Skeletal muscle tissue (tissue), 4 donors: ENCODE data around the gene DNAJA3. TPM values are rescaled to one million over a fixed set of nuclear protein-coding genes. Genes with fewer than 3 reads are reported as not detected.

Experiments
- H3K27ac ChIP-seq: one replicate; pipeline ENCODE4 v1.7.0; 2013; ENCODE audit warnings: mild to moderate bottlenecking, low read depth, low read length, inconsistent platforms
- H3K27me3 ChIP-seq, 3 donors: one replicate each; pipeline ENCODE4 v1.7.0; 2013; ENCODE audit warnings: low read length in 3 of 3; ENCODE audit not compliant: control insufficient read depth in 3 of 3, insufficient read depth in 3 of 3
- H3K36me3 ChIP-seq, 3 donors: one replicate each; pipeline ENCODE4 v1.7.0; 2013; ENCODE audit warnings: low read length in 3 of 3; ENCODE audit not compliant: control insufficient read depth in 3 of 3, insufficient read depth in 3 of 3
- H3K4me1 ChIP-seq, 3 donors: one replicate each; pipeline ENCODE4 v1.7.0; 2013; ENCODE audit warnings: low read length in 3 of 3, mild to moderate bottlenecking in 3 of 3; ENCODE audit not compliant: control insufficient read depth in 3 of 3, insufficient read depth in 3 of 3
- H3K4me3 ChIP-seq, 3 donors: one replicate each; pipeline ENCODE4 v1.7.0; 2013; ENCODE audit warnings: low read length in 3 of 3
- H3K9ac ChIP-seq, 3 donors: one replicate each; pipeline ENCODE4 v1.7.0; 2013; ENCODE audit warnings: low read length in 3 of 3, mild to moderate bottlenecking in 3 of 3, moderate library complexity in 2 of 3, low read depth in 1 of 3
- H3K9me3 ChIP-seq, 3 donors: one replicate each; pipeline ENCODE4 v1.7.0; 2013; ENCODE audit warnings: low read length in 3 of 3; ENCODE audit not compliant: control insufficient read depth in 3 of 3
- total RNA-seq: library from RNA; depleted of rRNA; stranded (reverse); fragments of >200 nt; gene quantifications from one replicate; pipeline ENCODE4 v1.2.3, GENCODE V29; 2014
- donor health status: Osteomylitis.

The DNAJA3 gene
- total RNA-seq, 1 donor from 2014 or later = 35.5 TPM

DNA sequence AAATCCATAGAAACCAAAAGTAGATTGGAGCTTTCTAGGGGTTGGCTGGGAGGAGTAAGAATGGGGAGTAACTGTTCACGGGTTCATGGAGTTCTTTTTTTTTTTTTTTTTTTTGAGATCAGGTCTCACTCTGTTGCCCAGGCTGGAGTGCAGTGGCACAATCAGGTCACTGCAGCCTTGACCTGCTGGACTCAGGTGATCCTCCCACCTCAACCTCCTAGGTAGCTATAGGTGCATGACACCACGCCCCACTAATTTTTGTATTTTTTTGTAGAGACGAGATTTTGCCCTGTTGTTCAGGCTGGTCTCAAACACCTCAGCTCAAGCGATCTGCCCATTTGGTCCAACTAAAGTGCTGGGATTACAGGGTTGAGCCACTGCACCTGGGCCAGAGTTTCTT lies 47.2 kb downstream of the DNAJA3 start:
- Histone ChIP-seq H3K27me3 (peaks cover 0 to 3% (median 0%) of the 10 kb centered on the region in 3 donors), H3K4me1 (peaks cover 6 to 9% (median 8%) of the 10 kb centered on the region in 3 donors), H3K9me3 (no peaks in the 10 kb centered on the region), H3K27ac (no peak overlapping the region), H3K36me3 (peaks cover 2 to 6% (median 4%) of the 10 kb centered on the region in 3 donors), H3K9ac (no peak overlapping the region), H3K4me3 (no peak overlapping the region)

DNA sequence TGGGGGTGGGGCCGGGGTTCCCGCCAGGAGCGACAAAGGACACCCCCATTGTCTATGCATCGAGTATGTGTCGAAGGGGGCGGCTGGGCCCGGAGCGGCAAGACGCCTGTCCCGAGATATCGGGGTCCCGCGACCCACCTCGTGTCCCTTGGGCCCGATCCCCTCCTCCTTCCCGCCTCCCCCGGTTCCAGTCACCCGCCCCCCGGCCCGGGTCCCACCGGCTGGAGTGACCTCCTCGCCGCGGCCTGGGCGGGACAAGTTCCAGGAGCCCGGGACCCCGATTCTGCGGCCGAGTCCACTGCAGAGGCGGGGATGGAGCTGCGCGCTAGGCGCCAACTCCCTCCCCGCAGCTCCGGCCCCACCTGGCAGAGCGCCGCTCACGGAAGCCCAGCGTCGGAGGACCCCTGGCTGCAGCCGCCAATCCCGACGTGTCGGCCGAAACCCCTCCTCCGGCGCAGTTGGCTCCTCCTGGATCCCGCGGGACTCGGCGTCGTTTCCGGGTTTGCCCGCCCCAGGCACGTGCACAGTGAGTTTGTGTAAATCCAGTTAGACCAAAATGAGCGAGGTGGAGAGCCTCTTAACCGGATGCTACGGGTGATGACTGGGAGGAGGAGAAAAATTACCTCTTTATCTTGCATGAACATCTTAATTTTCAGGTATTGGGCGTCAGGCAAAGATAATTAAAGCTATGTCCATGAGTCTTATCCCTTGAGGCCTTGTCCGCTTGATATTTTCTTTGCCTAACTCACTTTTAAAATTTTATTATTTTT lies 48.7 kb downstream of the DNAJA3 start, which contains the start of gene NMRAL1:
TSS of gene NMRAL1 (minus strand) at position 434 of the 770 bp plus-strand sequence. CDS start 493 bp downstream, outside the sequence.
- Histone ChIP-seq H3K27me3 (peaks cover 0 to 3% (median 0%) of the 10 kb centered on the region in 3 donors), H3K9me3 (no peaks in the 10 kb centered on the region), H3K36me3 (no peaks in the 10 kb centered on the region), H3K4me1 (peaks cover 6 to 9% (median 8%) of the 10 kb centered on the region in 3 donors), H3K4me3 (peak within 1 kb of the TSS; percentile 52 to 77 (median 60)), H3K9ac (peak within 1 kb of the TSS in 2 of 3 donors; percentile 23 to 70), H3K27ac (peak within 1 kb of the TSS; percentile 51)

DNA sequence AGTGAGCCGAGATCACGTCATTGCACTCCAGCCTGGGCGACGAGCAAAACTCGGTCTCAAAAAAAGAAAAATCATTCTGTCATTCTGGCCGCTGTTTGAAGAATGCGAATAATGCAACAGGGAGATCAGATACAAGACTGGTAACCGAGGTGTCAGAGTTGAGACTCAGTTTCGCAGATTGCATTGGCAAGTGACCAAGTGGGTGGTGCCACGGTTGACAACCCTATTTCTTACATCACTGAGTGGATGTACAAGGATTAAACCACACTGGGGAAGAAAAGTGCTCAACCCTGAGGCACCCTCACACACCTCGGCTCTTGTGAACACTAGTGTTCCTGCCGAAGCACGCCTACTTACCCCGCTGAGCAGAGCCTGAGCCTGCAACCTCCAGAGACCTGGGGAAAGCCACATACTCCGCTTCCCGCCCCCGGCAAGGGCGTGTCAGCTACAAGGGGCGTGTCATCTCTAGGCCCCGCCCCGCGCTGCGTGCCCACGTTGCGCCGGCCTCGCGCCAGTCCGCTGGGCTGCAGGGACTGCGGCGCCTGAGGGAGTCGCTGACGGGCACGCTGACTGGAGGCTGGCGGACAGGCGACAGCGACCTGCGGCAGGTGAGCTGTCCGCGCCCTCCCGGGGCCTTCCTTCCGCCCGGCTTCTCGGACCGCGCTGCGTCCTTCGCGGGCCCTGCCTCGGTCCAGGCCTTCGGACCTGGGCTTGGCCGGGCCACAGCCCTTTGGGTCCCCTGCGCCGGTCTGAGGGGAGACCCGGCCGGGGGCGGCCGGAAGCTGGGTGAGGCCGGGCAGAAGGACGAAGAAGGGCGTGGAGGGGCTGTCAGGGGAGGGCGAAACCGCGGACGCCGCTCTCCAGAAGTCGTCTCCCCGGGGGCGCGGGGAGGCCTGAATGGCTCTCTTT lies 50.5 kb downstream of the DNAJA3 start, which contains the start of gene HMOX2:
TSS of gene HMOX2 (plus strand) at position 519 of the 909 bp plus-strand sequence. CDS start 29,127 bp downstream, outside the sequence.
- peak within 1 kb of the TSS; percentile 56 for H3K27ac ChIP-seq
- H3K36me3 ChIP-seq = no peaks in the 10 kb centered on the region
- peak within 1 kb of the TSS; percentile 82 to 85 (median 85) for H3K4me3 ChIP-seq
- peak within 1 kb of the TSS; percentile 77 to 91 (median 88) for H3K9ac ChIP-seq
- peaks cover 0 to 3% (median 0%) of the 10 kb centered on the region in 3 donors for H3K27me3 ChIP-seq
- H3K9me3 ChIP-seq = no peaks in the 10 kb centered on the region
- peaks cover 6 to 9% (median 8%) of the 10 kb centered on the region in 3 donors for H3K4me1 ChIP-seq

DNA sequence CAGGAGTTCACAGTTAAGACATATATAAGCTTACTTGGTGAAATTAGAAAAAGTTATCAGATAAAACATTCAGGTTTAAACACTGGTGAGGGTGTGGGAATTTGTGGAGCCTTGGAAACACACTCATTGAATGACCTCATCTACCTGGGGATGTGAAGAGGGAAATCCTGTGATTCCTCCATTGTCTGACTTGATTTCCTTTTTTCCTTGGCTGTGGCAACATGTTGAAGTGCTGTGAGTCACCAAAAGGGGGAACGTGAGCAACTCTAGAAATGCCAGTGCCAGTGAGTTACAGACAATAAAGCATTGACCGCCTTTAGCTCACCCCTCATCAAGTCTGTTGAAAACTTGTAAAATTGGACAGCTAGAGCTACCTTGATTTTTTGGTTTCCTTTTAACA lies 52.3 kb downstream of the DNAJA3 start:
- Histone ChIP-seq H3K36me3 (no peaks in the 10 kb centered on the region), H3K27me3 (peaks cover 0 to 3% (median 0%) of the 10 kb centered on the region in 3 donors), H3K27ac (no peak overlapping the region), H3K9ac (no peak overlapping the region), H3K4me3 (no peak overlapping the region), H3K4me1 (peaks cover 8 to 13% (median 11%) of the 10 kb centered on the region in 3 donors), H3K9me3 (no peaks in the 10 kb centered on the region)

DNA sequence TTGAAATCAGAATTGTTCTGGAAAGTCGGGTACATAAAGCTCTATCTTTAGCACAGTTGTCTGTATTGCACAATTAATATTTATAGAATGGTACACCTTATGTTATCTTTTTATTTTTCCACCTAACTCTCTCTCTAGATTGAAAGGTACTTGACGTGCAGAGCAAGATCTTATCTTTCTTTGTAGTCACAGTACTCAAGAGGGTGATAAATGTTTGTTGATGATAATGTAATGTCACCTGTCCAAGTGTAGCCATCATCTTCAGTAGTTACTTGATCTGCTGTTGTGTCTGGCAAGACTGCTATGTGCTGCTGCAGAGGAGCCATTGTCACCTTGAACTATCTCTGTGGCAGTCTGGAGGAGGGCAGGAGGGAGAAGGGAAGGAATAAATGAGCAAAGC lies 55.9 kb downstream of the DNAJA3 start:
- Histone ChIP-seq H3K27ac (no peak overlapping the region), H3K4me1 (peaks cover 5 to 11% (median 6%) of the 10 kb centered on the region in 3 donors), H3K9ac (no peak overlapping the region)

DNA sequence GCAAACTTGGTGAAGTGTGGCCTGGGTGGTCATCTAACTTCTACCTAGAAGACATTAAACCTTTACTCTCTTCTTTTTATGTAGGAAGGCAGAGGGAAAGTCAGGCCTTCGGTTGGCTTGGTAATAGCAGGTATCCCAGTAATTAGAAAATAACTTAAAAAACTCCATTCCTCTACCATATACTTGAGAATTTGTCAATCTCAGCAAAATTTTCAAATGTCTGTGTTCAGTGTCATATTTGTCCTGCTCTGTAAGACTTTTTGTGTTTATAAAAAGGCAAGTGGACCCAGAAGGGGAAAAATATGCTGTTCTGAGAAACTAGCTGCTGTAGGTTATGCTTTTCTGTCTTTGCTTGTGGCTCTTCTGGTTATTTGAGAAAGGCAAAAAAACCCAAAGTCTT lies 56.3 kb downstream of the DNAJA3 start:
- no peak overlapping the region for H3K27ac ChIP-seq
- peaks cover 6 to 10% (median 8%) of the 10 kb centered on the region in 3 donors for H3K4me1 ChIP-seq
- peaks cover 3 to 8% (median 7%) of the 10 kb centered on the region in 3 donors for H3K36me3 ChIP-seq
- no peak overlapping the region for H3K4me3 ChIP-seq
- no peaks in the 10 kb centered on the region for H3K9me3 ChIP-seq
- no peaks in the 10 kb centered on the region for H3K27me3 ChIP-seq
- no peak overlapping the region for H3K9ac ChIP-seq

More for the DNA sequence above, 55.9 kb downstream of the DNAJA3 start:
- Histone ChIP-seq H3K36me3 (peaks cover 3 to 7% (median 5%) of the 10 kb centered on the region in 3 donors), H3K4me3 (no peak overlapping the region), H3K27me3 (no peaks in the 10 kb centered on the region), H3K9me3 (no peaks in the 10 kb centered on the region)

DNA sequence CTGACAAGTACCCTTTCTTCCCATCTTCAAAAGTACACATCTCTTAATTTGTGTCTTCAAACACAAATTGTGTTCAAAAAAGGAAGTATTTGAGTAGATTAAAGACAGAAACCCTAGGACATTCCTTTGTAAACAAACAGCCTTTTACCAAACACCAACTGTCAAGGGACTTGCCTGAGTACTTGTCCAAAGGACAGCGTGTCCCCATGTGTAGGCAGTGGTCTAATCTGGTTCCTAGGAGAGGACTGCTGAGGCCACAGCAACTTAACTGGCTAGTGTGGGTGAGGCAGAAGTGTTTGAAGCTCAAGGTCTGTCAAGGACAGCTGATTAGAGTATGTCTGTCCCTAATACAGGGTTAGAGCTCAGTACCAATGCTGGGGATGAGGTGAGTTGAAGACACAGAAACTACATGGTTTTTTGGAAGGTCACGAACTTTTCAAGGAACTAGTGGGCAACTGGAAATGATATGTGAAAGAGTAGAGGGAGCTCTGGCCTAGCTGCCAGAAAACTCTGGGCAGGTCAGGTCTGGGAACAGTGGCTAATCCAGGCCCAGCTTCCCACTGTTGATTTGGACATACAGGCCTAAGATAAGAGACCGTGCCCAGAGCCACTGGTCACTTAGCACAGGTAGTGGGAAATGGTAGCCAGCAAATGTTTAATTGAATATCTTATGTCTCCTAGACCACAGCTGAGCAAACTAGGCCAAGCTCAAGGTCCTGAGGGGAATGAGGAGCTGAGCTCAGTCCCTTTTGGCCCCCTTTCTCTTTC lies 60.6 kb downstream of the DNAJA3 start:
- H3K4me3 ChIP-seq = no peak overlapping the region
- H3K9me3 ChIP-seq = no peaks in the 10 kb centered on the region
- H3K36me3 ChIP-seq = peaks cover 7 to 10% (median 10%) of the 10 kb centered on the region in 3 donors
- H3K9ac ChIP-seq = no peak overlapping the region
- peaks cover 6 to 8% (median 8%) of the 10 kb centered on the region in 3 donors for H3K4me1 ChIP-seq
- H3K27ac ChIP-seq = peak overlapping the region; percentile 44
- no peaks in the 10 kb centered on the region for H3K27me3 ChIP-seq

DNA sequence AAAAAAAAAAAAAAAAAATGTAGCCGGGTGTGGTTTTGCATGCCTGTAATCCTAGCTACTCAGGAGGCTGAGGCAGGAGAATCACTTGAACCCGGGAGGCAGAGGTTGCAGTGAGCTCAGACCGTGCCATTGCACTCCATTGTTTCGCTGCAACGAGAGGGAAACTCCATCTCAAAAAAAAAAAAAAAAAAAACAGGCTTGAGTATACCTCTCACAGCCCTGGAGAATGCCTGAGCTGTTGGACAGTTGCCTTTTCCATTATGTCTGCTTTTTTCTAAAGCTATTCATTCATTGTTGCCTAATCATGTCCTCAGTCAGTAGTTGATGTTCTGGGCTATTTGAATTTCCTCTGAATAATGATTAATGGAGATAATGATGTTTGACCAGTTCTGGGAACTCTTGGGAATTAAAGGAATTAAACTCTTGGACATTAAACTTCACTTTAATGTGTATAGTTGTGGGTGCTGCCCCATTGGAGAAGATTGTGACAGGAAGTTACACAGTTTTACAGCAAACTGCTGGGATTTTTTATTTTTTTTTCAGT lies 62.4 kb downstream of the DNAJA3 start:
- H3K4me1 ChIP-seq = peaks cover 0 to 8% (median 5%) of the 10 kb centered on the region in 3 donors
- H3K4me3 ChIP-seq = no peak overlapping the region
- no peaks in the 10 kb centered on the region for H3K27me3 ChIP-seq
- H3K9me3 ChIP-seq = no peaks in the 10 kb centered on the region
- peaks cover 7 to 10% (median 10%) of the 10 kb centered on the region in 3 donors for H3K36me3 ChIP-seq
- no peak overlapping the region for H3K9ac ChIP-seq
- no peak overlapping the region for H3K27ac ChIP-seq

DNA sequence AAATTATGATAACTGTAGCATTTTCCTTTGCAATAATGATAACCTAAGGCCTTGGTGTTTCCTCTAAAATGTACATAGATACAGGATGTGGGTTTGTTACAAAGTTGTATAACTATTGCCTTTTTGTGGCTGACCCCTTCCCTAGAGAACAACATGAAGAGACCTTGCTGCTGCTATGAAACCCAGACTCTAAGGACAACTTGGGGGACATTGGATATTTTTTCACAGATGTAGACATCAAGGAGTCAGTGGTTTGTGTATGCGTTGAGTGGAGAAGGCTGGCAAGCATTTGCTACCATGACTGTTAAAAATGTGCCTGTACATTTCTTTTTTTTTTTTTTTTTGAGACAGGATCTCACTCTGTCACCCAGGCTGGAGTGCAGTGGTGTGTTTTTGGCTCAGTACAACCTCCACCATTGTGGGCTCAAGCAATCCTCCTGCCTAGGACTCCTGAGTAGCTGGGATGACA lies 62.9 kb downstream of the DNAJA3 start:
- H3K36me3 ChIP-seq = peaks cover 7 to 10% (median 10%) of the 10 kb centered on the region in 3 donors
- H3K9ac ChIP-seq = no peak overlapping the region
- H3K27ac ChIP-seq = no peak overlapping the region
- H3K4me3 ChIP-seq = no peak overlapping the region
- H3K4me1 ChIP-seq = peaks cover 0 to 8% (median 7%) of the 10 kb centered on the region in 3 donors
- H3K9me3 ChIP-seq = no peaks in the 10 kb centered on the region
- no peaks in the 10 kb centered on the region for H3K27me3 ChIP-seq
